GM21526 (cell line): Measurements from ENCODE around the gene UBE3D.
"Not testable (repeated sequence)": the region's sequence is repeated elsewhere in the genome, so short reads cannot be mapped to it uniquely, and the experiment has no call there.

Source experiments
- ATAC-seq: cut with Tn5 transposase; IDR thresholded peaks from one replicate; pipeline ENCODE4 v1.9.1; 2021; ENCODE audit warnings: moderate library complexity; ENCODE audit not compliant: unreplicated experiment, low FRiP score

UBE3D gene

DNA sequence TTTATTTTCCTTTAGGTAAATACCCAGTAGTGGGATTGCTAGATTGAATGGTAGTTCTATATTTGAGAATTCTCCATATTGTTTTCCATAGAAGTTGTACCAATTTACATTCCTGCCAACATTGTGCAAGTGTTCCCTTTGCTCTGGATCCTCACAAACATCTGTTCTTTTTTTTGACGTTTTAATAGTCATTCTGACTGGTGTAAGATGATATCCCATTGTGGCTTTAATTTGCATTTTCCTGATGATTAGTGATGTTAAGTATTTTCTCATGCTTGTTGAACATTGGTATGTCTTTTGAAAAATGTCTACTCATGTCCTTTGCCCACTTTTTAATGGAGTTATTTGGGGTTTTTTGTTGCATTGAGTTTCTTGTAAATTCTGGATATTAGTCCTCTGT, 85.6 kb downstream of the UBE3D start:
- no peak for ATAC-seq

- no peak for ATAC-seq
These were observed 86.0 kb downstream of the UBE3D start for GRCh38 chr6:82979657-82980056.

DNA sequence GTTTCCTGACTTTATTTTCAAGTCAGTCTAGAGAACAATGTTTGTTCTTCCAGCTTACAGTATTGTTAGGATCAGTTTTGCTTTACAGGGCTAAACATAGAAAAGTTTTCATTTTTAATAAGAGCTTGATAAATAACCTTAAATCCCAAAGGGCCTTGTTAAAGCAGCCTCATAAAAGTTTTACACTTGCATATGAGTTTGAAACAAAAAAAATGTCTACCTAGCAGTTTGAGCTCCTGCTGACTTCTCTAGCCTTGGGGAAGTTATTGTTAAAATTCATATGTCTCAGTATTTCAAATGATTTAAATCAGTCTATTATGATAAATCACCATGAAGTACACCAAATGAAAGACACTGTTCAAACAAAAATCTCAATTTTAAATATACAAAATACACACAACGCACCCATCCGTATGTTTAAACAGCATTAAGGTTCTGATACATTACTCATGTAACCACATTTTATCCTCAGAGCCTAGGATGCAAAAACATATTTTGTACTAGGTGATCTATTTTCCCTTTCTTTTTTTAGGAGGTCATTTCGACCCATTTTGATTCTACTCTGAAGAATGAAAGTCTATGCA, 87.2 kb downstream of the UBE3D start:
- ATAC-seq: no peak

GRCh38 chr6:82976179-82976578, 89.5 kb downstream of the UBE3D start:
- no peak for ATAC-seq

- no peak for ATAC-seq
These were observed 93.7 kb downstream of the UBE3D start for GRCh38 chr6:82971877-82972460.

GRCh38 chr6:82970839-82971238, 94.8 kb downstream of the UBE3D start:
- no peak for ATAC-seq

DNA sequence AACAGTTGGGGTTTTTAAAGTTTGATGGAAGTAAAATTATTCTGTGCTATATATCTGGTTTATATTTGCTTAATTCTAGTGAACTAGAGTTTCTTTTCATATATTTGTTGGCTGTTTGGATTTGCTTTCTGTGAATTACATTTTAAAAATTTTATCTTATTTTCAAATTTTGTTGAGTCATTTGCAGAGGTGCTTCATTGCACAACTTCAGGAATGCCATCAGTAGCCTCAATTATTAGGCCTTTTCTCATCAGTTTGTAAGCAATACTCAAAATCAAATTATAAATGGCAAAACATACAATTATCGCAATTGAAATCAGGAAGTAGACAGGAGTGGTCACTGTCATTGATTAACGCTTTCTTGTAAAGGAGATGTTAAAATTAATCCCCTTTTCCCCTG, 96.9 kb downstream of the UBE3D start:
- ATAC-seq: no peak

DNA sequence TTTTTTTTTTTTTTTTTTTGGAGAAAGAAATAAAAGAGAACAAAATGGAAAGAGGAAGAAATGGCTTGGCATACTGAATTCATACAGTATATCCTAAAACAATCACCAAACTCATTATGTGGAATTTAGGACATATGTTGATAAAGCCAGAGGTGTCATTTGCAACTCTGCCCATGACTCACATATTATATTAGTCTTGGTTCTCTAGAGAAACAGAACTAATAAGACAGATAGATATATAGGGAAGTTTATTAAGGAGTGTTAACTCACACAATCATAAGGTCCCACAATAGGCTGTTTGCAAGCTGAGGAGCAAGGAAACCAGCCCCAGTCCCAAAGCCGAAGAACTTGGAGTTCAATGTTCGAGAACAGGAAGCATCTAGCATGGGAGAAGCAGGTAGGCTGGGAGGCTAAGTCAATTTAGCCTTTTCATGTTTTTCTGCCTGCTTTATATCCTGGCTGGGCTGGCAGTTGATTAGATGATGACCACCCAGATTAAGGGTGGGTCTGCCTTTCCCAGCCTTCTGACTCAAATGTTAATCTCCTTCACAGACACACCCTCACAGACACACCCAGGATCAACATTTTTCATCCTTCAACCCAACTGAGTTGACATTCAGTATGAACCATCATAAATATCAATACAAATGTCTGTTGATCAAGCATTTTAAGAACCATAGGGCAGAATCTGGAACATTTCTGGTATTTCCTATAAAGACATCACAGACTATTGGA, 102.3 kb downstream of the UBE3D start:
- ATAC-seq: no peak

GRCh38 chr6:82959385-82959941, 106.2 kb downstream of the UBE3D start:
- no peak for ATAC-seq

- no peak for ATAC-seq
These were observed 107.1 kb downstream of the UBE3D start for GRCh38 chr6:82958551-82958950.

DNA sequence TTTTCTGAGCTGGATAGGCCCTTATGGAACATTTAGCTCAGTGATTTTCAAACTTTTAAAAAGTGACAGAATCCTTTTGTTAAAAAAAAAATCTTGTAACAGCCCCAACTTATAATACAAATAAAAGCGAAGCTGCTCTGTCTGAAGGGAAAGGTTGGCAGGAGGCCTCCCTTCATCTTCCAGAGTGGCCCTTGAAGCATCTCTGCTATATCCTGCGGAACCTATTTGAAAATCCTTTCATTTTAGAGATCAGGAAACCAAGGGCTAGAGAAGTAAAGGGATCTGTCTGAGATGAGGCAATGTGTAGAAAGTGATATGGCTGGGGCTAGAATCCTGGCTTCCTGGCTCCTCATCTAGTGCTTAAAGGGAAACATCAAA, 107.8 kb downstream of the UBE3D start:
- ATAC-seq: no peak

DNA sequence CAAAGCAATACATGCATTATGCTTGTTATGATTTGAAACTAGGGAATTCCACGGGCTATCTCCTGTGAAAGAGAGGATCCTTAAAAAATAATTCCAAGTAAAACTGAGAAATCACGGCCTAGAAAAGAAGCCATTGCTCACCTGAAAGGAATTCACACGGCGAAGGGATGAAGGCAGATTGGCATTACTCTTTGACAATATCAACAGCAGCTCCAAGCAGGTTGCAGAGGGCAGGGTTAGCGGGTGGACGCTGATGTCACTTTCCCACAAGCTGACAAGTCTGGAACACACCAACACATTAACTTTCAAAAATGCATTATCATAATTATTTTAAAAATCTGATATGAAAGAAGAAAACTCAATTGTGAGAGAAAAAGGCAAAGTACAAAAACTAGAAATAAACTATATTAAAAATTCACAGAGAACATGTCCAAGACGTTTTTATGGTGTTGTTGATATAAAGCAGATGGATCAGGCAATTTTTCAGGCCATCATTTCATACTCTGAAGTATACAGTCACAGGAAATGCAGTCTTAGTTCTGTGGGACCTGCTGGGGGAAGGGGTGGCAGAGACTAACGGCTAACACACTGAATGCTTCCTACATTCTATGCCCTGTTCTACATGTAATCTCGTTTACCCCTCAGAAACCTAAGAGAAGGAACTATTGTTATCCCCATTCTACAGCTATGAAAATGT, 108.3 kb downstream of the UBE3D start:
- ATAC-seq: no peak

DNA sequence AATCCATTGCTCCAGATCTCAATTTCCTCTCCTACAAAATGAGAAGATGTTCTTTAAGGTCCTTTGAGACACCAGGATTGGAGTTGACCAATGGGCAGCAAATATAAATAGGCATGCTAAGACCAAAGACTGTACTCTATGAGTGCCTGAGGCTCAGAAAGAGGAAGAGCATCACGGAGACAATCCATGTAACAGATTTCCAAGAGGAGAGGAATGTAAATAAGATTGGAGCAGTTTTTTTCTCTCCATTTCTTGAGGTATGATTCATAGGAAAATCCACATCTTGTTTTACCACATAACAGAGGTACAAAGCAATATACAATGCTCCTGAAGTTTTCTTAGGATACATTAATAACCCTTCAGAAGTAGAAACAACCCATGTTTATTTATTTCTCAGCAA, 109.8 kb downstream of the UBE3D start:
- no peak for ATAC-seq

- ATAC-seq: no peak
These were observed 110.6 kb downstream of the UBE3D start for GRCh38 chr6:82954937-82955577.

DNA sequence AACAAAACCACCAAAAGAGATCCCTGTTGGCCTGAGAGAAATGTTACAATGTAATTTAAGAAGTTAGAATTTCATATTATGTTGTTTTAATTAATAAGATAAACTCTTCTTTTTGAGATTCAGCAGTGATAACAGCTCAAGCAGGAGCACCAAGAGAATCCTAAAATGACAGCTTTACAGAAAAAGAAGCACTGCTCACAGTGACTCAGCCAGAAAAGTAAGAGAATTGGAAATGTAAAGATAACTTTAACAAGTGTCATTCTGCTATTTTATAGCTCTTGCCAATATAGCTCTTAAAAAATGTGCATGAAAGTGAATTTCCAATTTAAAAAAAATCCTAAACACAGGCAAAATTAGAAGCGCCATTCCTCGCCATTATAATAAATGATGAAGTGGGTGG, 111.3 kb downstream of the UBE3D start:
- no peak for ATAC-seq

DNA sequence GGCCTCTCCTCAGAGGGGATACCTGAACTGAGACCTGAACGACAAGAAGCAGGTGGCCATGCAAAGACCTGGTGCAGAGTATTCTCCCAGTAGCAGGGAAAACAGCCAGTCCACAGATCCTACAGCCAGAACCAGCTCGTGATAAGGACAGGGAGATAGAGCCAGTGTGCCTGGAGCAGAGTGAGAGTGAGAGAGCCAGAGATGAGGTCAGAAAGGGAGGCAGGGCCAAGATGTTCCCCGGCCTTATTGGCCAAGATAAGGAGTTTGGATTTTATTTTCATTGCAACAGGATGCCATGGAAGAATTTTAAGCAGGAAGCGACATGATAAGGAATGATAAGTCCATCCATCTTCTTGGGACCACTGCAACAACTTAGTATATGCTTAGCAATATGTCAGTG, 111.8 kb downstream of the UBE3D start:
- ATAC-seq: no peak

GRCh38 chr6:82951935-82952334, 113.7 kb downstream of the UBE3D start:
- ATAC-seq: no peak

DNA sequence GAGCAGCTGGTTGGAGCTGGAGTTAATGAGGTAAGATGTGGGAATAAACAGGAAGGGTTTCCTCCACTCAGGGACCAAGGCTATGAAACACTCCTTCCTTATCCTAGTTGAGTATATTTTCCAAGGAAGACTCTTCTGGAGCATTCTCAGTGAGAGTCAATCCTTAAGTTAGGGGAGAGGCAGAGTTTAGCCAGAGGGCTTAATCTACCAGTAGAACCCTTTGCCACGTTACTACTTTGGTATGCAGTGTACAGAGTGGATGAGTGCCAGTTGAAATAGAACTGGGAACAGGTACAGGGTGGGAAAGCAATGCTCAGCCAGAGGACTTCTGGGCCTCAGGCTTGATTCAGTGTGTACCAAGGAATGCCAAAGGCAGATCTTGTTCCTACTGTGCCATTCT, 114.3 kb downstream of the UBE3D start:
- no peak for ATAC-seq

DNA sequence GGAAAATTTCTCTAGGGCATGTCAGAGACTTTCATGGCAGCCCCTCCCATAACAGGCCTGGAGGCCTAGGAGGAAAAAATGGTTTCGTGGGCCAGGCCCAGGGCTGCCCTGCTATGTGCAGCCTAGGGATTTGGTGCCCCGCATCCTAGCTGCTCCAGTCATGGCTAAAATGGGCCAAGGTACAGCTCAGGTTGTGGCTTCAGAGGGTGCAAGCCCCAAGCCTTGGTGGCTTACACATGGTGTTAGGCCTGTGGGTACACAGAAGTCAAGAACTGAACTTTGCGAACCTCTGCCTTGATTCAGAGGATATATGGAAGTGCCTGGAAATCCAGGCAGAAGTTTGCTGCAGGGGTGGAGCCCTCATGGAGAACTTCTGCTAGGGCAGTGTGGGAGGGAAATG, 134.7 kb downstream of the UBE3D start:
- not testable (repeated sequence) for ATAC-seq

DNA sequence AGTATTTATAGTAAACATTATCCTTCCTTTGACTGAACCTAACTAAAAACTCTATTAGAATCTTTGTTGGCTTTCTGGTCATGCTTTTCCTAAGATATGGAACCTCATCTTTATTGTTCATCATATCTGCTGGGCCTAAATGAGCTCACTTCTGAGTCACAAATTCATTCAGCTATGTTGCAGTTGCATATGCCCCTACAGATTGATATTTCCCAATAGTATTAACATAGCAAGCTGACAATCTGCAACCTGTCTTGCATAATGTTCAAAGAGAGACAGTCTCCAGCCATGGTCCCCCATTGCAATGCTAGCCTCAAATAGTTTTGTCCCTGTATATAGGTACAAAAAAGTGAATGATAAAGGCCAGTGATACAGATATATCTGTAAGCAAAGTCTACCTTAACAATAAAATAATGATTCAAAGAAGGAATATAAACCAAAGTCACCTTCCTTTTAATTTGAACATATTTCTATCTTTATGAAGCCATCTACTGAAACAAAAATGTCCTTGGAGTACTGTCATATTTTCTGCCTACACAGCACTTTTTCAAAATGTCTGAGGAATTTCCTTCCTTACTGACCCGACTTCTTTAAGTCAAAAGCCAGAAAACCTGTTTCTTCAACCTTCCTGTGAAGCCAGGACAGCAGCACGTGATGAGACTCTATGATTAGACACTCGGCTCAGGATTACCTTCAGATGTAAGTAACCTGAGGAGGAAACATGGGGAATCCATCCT, 140.7 kb downstream of the UBE3D start:
- no peak for ATAC-seq
